GM23338 (cell line): Measurements from ENCODE around the gene SLC35F6. TPM values are rescaled to one million over a fixed set of nuclear protein-coding genes. Genes with fewer than 3 reads are reported as not detected.

ENCODE experiments used
- ATAC-seq: fragments of 200-7000 bp; cut with Tn5 transposase; 3 replicates; pipeline ENCODE4 v1.9.1; 2020
- DNase-seq: peaks from one replicate; pipeline ENCODE4 v3.0.0-alpha.2; 2015; ENCODE audit warnings: low spot score
- H2AFZ ChIP-seq: fragments of 200-600 bp; sonication (generic); 2 replicates; pipeline ENCODE4 v1.8.0; 2016; ENCODE audit warnings: antibody characterized with exemption, mild to moderate bottlenecking, moderate library complexity
- H3F3A ChIP-seq: fragments of 200-600 bp; sonication (generic); replicated peaks from 2 replicates; pipeline ENCODE4 v1.8.0; 2017; ENCODE audit warnings: antibody characterized with exemption, mixed run types, low read depth
- H3K27ac ChIP-seq: fragments of 200-600 bp; sonication (generic); 2 replicates; pipeline ENCODE4 v1.6.1; 2016; ENCODE audit warnings: low read depth
- H3K27me3 ChIP-seq: fragments of 200-600 bp; sonication (generic); 2 replicates; pipeline ENCODE4 v1.8.0; 2016; ENCODE audit warnings: mild to moderate bottlenecking, mixed run types, moderate library complexity; ENCODE audit not compliant: insufficient read depth
- H3K36me3 ChIP-seq: fragments of 200-600 bp; sonication (generic); 2 replicates; pipeline ENCODE4 v1.8.0; 2016; ENCODE audit warnings: mild to moderate bottlenecking; ENCODE audit not compliant: insufficient read depth
- H3K4me1 ChIP-seq: fragments of 200-600 bp; sonication (generic); 2 replicates; pipeline ENCODE4 v1.8.0; 2016; ENCODE audit warnings: mild to moderate bottlenecking, moderate library complexity; ENCODE audit not compliant: insufficient read depth
- H3K4me2 ChIP-seq: fragments of 200-600 bp; sonication (generic); 2 replicates; pipeline ENCODE4 v1.7.1; 2017; ENCODE audit warnings: mixed run types
- H3K4me3 ChIP-seq: fragments of 200-600 bp; sonication (generic); 2 replicates; pipeline ENCODE4 v1.6.1; 2016; ENCODE audit warnings: mixed run types
- H3K79me2 ChIP-seq: fragments of 200-600 bp; sonication (generic); replicated peaks from 2 replicates; pipeline ENCODE4 v1.8.0; 2017; ENCODE audit warnings: mild to moderate bottlenecking; ENCODE audit not compliant: insufficient read depth
- H3K9me2 ChIP-seq: fragments of 200-600 bp; sonication (generic); 2 replicates; pipeline ENCODE4 v1.8.0; 2017; ENCODE audit not compliant: insufficient read depth
- H4K20me1 ChIP-seq: fragments of 200-600 bp; sonication (generic); replicated peaks from 2 replicates; pipeline ENCODE4 v1.8.0; 2017; ENCODE audit warnings: mild to moderate bottlenecking; ENCODE audit not compliant: insufficient read depth
- H3K27ac Mint-ChIP-seq: 2 replicates; pipeline ENCODE4 v1.8.0; 2020; ENCODE audit warnings: inconsistent platforms, mild to moderate bottlenecking, moderate library complexity, mixed read lengths
- H3K27me3 Mint-ChIP-seq: 3 replicates; pipeline ENCODE4 v1.8.0; 2022; ENCODE audit warnings: low read depth, mild to moderate bottlenecking, moderate library complexity, mixed read lengths, inconsistent platforms; ENCODE audit not compliant: insufficient read depth, poor library complexity
- H3K36me3 Mint-ChIP-seq: 3 replicates; pipeline ENCODE4 v1.8.0; 2021; ENCODE audit warnings: low read depth, mild to moderate bottlenecking, inconsistent platforms, moderate library complexity, mixed read lengths
- H3K4me1 Mint-ChIP-seq: 3 replicates; pipeline ENCODE4 v1.8.0; 2020; ENCODE audit warnings: mild to moderate bottlenecking, inconsistent platforms, mixed read lengths
- H3K4me3 Mint-ChIP-seq: 3 replicates; pipeline ENCODE4 v1.8.0; 2021; ENCODE audit warnings: moderate library complexity, mild to moderate bottlenecking, inconsistent platforms, mixed read lengths
- H3K9me3 Mint-ChIP-seq: 3 replicates; pipeline ENCODE4 v1.8.0; 2020; ENCODE audit warnings: moderate library complexity, mild to moderate bottlenecking, inconsistent platforms, mixed read lengths
- CREB1 ChIP-seq: fragments of 250-450 bp; sonication (Bioruptor Pico); IDR thresholded peaks from 2 replicates; pipeline ENCODE4 v1.5.0; 2020; ENCODE audit warnings: low read depth, mild to moderate bottlenecking, moderate library complexity
- ETS1 ChIP-seq: IDR thresholded peaks from 2 replicates; pipeline ENCODE4 v1.6.1; 2016; ENCODE audit warnings: antibody characterized with exemption
- EZH2 ChIP-seq: fragments of 200-600 bp; sonication (generic); IDR thresholded peaks from one replicate; pipeline ENCODE4 v1.8.0; 2017; ENCODE audit warnings: antibody characterized with exemption, mild to moderate bottlenecking, low read depth; ENCODE audit not compliant: unreplicated experiment
- EZH2phosphoT487 ChIP-seq: fragments of 200-600 bp; sonication (generic); IDR thresholded peaks from one replicate; pipeline ENCODE4 v1.8.1; 2018; ENCODE audit warnings: antibody characterized with exemption; ENCODE audit not compliant: unreplicated experiment
- JUNB ChIP-seq: IDR thresholded peaks from one replicate; pipeline ENCODE4 v1.6.1; 2016; ENCODE audit warnings: antibody characterized with exemption; ENCODE audit not compliant: unreplicated experiment
- NANOG ChIP-seq: IDR thresholded peaks from 2 replicates; pipeline ENCODE4 v1.6.1; 2016; ENCODE audit warnings: antibody characterized with exemption, borderline replicate concordance
- POLR2AphosphoS5 ChIP-seq: IDR thresholded peaks from 2 replicates; pipeline ENCODE4 v1.6.1; 2016; ENCODE audit warnings: antibody characterized with exemption, low read depth
- REST ChIP-seq: IDR thresholded peaks from one replicate; pipeline ENCODE4 v1.6.1; 2018; ENCODE audit warnings: antibody characterized with exemption; ENCODE audit not compliant: unreplicated experiment
- STAT1 ChIP-seq: IDR thresholded peaks from one replicate; pipeline ENCODE4 v1.6.1; 2016; ENCODE audit warnings: antibody characterized with exemption; ENCODE audit not compliant: unreplicated experiment
- ZNF114 ChIP-seq: fragments of 250-450 bp; sonication (Bioruptor Pico); IDR thresholded peaks from 2 replicates; pipeline ENCODE4 v1.5.0; 2020; ENCODE audit warnings: mild to moderate bottlenecking, moderate library complexity
- ZNF331 ChIP-seq: fragments of 250-450 bp; sonication (Bioruptor Pico); IDR thresholded peaks from 2 replicates; pipeline ENCODE4 v1.5.0; 2020; ENCODE audit warnings: low read depth, mild to moderate bottlenecking, moderate library complexity
- ZNF462 ChIP-seq: fragments of 250-450 bp; sonication (Bioruptor Pico); IDR thresholded peaks from 2 replicates; pipeline ENCODE4 v1.5.0; 2020; ENCODE audit warnings: mild to moderate bottlenecking, moderate library complexity
- polyA plus RNA-seq: library from polyadenylated mRNA; unstranded; fragments of >200 nt; fragmentation: Nextera tagmentation; extraction: Ambion mirVana; gene quantifications from 2 replicates; pipeline ENCODE4 v1.2.1, GENCODE V29; 2016
- total RNA-seq: library from RNA; depleted of rRNA; stranded (reverse); fragments of >200 nt; shearing (Covaris generic); gene quantifications from 2 replicates; pipeline ENCODE4 v1.2.3, GENCODE V29; 2014

Gene SLC35F6
- total and polyA plus RNA-seq, 2 experiments from 2014 or later, result 6.0 to 15.0 TPM

GRCh38 chr2:26776195-26776800 lies 12.2 kb downstream of the SLC35F6 start:
- no peak overlapping the region for H3K4me2 ChIP-seq
- TF ChIP-seq CREB1 (CRISPR knock-in tag) (no peak), STAT1 (no peak), EZH2 (no peak), NANOG (no peak), EZH2phosphoT487 (no peak), POLR2AphosphoS5 (no peak), ZNF331 (CRISPR knock-in tag) (no peak), REST (no peak), ETS1 (no peak), ZNF462 (CRISPR knock-in tag) (no peak), ZNF114 (CRISPR knock-in tag) (no peak), JUNB (no peak)
- DNase-seq (no peak), ATAC-seq (no peak)
- H4K20me1 ChIP-seq, result peaks cover 7% of the 10 kb centered on the region; the same call in 1 of the 2 replicates
- no peaks in the 10 kb centered on the region for H3K27me3 ChIP-seq
- no peak overlapping the region for H3K27ac Mint-ChIP-seq
- no peaks in the 10 kb centered on the region for H3K9me3 Mint-ChIP-seq
- H3K4me1 ChIP-seq, result no peaks in the 10 kb centered on the region
- no peaks in the 10 kb centered on the region for H3F3A ChIP-seq
- no peak overlapping the region for H3K4me3 ChIP-seq
- no peak overlapping the region for H3K27ac ChIP-seq
- no peak overlapping the region for H2AFZ ChIP-seq
- peaks cover 4% of the 10 kb centered on the region; the same call in 2 of the 3 replicates for H3K4me1 Mint-ChIP-seq
- H3K9me2 ChIP-seq, result no peaks in the 10 kb centered on the region
- H3K4me3 Mint-ChIP-seq, result no peak overlapping the region
- peaks cover 5% of the 10 kb centered on the region for H3K27me3 Mint-ChIP-seq
- peaks cover 12% of the 10 kb centered on the region; the same call in 2 of the 3 replicates for H3K36me3 Mint-ChIP-seq
- H3K79me2 ChIP-seq, result no peaks in the 10 kb centered on the region
- no peaks in the 10 kb centered on the region for H3K36me3 ChIP-seq
